ENCODE results near the gene LMF1.

Gene LMF1

DNA sequence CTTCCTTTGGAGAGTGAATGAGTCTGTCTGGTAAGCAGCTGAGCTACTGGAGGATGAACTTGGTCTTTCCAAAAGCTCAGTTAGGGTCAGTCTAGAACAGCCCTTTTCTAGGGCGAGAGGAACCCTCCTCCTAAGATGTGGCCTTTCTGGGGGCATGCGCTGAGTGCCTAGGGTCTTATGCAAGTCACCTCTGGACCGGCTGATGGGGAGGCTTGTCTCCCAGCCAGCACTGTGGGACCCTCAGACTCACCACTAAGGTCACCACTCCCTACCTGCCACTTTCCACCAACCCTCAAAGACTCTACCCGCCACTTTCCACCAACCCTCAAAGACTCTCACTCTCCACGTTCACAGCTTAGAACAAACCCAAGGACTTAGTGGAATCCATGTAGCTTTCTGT is 26.8 kb downstream of the LMF1 start:
- DNase-seq (ENCODE audit: low read depth in 2 of 2): no peak
- no peak overlapping the region for H3K4me3 ChIP-seq (replicated peaks in 1 of 2; ENCODE audit: low read depth in 2 of 2, low read length in 2 of 2)
- TF ChIP-seq, protein P1, sequence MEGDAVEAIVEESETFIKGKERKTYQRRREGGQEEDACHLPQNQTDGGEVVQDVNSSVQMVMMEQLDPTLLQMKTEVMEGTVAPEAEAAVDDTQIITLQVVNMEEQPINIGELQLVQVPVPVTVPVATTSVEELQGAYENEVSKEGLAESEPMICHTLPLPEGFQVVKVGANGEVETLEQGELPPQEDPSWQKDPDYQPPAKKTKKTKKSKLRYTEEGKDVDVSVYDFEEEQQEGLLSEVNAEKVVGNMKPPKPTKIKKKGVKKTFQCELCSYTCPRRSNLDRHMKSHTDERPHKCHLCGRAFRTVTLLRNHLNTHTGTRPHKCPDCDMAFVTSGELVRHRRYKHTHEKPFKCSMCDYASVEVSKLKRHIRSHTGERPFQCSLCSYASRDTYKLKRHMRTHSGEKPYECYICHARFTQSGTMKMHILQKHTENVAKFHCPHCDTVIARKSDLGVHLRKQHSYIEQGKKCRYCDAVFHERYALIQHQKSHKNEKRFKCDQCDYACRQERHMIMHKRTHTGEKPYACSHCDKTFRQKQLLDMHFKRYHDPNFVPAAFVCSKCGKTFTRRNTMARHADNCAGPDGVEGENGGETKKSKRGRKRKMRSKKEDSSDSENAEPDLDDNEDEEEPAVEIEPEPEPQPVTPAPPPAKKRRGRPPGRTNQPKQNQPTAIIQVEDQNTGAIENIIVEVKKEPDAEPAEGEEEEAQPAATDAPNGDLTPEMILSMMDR (IDR thresholded peaks at IDR 0.05; ENCODE audit: low read depth, low read length): no peak

DNA sequence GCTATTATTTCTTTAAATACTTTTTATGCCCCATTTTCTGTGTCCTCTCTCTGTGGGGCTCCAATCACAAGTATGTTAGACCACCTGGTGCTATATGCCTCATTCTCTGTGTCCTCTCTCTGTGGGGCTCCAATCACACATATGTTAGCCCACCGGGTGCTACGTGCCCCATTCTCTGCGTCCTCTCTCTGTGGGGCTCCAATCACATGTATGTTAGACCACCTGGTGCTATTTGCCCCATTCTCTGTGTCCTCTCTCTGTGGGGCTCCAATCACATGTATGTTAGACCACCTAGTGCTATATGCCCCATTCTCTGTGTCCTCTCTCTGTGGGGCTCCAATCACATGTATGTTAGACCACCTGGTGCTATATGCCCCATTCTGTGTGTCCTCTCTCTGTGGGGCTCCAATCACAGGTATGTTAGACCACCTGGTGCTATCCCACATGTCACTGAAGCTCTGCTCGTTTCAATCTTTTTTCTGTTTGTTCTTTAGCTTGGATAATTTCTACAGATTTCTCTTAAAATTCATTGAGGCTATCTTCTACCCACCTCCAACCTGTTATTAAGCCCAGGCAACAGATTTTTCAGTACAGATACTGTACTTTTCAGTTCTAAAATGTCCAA is 28.2 kb downstream of the LMF1 start:
- H3K4me3 ChIP-seq (replicated peaks in 1 of 2; ENCODE audit: low read depth in 2 of 2, low read length in 2 of 2): no peak overlapping the region
- no peak for DNase-seq (ENCODE audit: low read depth in 2 of 2)
- TF ChIP-seq, protein P1 (IDR thresholded peaks at IDR 0.05; ENCODE audit: low read depth, low read length): no peak

DNA sequence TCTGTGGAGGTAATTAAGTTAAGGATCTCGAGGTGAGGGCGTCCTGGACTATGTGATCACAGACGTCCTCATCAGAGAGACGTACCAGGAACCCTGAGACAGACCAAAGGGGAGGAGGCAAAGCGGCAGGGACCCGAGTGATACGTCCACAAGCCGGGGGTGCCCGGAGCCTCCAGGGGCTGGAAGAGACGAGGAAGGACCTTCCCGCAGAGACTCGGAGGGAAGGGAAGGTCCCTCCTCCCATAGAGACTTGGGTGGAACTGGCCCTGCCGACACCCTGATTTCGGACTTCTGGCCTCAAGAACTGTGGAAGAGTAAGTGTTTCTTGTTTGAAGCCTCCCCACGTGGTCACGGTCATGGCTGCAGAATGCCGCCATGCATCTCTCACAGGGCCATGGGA is 30.8 kb downstream of the LMF1 start:
- DNase-seq (ENCODE audit: low read depth in 2 of 2): no peak
- H3K4me3 ChIP-seq (replicated peaks in 1 of 2; ENCODE audit: low read depth in 2 of 2, low read length in 2 of 2): no peak overlapping the region
- TF ChIP-seq, protein P1 (IDR thresholded peaks at IDR 0.05; ENCODE audit: low read depth, low read length): no peak

DNA sequence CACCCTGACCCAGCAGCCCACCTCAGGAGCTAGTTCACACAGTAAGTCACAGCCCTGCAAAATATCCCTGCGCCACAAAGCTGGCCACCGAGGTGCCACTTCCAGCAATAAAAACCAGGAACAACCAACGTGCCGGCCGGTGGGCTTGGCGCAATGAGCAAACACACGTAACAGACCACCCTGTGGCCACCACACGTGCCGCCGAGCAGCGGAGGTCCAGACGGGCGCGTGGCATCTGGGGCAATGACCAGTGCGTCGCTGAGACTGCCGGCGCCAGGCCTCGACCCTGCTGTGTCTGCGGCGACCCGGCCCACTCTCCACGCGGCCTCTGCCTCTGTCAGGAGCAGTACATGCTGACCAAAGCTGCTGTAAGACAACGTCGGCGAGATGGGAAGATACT is 31.5 kb downstream of the LMF1 start:
- TF ChIP-seq, protein P1 (IDR thresholded peaks at IDR 0.05; ENCODE audit: low read depth, low read length): no peak
- no peak for DNase-seq (ENCODE audit: low read depth in 2 of 2)
- no peak overlapping the region for H3K4me3 ChIP-seq (replicated peaks in 1 of 2; ENCODE audit: low read depth in 2 of 2, low read length in 2 of 2)

DNA sequence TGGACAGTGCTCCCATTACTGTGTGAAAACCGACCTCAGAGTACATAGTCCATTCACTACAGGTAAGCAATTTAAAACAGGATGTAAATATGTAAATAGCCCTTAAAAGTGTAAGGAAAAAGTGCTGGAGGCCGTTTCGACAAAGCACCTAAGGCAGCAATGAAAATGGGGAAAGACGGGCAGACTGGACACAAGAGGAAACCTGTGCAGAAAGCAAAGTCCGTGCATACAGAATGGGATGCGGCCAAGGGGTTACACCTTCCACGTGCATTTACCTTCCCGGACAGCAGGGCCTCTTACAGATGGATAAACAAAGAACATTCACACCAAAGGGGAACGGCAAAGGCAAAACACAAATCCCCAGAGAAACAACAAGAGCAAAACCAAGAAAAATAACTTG is 32.0 kb downstream of the LMF1 start:
- no peak overlapping the region for H3K4me3 ChIP-seq (replicated peaks in 1 of 2; ENCODE audit: low read depth in 2 of 2, low read length in 2 of 2)
- DNase-seq (ENCODE audit: low read depth in 2 of 2): no peak
- TF ChIP-seq, protein P1 (IDR thresholded peaks at IDR 0.05; ENCODE audit: low read depth, low read length): no peak

DNA sequence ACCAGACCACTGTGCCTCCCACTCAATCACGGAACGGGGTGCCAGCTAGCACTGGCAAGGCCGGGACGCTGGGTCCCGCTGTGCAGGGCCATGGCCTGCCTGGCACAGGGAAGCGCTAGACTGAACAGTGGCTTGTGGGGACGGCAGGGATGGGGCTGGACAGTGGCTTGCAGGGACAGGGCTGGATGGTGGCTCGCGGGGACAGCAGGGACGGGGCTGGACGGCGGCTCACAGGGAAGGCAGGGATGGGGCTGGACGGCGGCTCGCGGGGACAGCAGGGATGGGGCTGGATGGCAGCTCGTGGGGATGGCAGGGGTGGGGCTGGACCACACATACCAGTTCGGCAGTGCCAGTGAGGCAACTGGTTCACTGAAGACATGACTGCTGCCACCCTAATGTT is 32.6 kb downstream of the LMF1 start:
- no peak overlapping the region for H3K4me3 ChIP-seq (replicated peaks in 1 of 2; ENCODE audit: low read depth in 2 of 2, low read length in 2 of 2)
- TF ChIP-seq, protein P1 (IDR thresholded peaks at IDR 0.05; ENCODE audit: low read depth, low read length): no peak
- no peak for DNase-seq (ENCODE audit: low read depth in 2 of 2)

DNA sequence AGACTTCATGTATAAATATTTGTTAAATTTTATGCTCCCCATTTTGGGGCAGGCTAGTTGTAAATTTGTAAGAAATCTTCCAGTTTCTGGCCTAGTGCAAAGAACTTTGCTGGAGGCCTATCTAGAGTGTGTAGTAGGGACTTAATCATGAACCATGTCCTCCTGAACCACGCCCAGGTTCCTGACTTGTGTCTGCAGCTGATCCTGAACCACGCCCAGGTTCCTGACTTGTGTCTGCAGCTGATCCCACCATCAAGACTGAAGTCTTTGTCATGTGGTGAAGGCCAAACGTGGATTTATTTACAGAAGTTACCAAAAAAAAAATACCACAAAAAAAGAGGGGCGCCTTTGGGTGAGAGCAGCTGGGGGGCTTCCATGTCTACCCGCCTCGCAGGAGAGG is 33.1 kb downstream of the LMF1 start:
- no peak overlapping the region for H3K4me3 ChIP-seq (replicated peaks in 1 of 2; ENCODE audit: low read depth in 2 of 2, low read length in 2 of 2)
- DNase-seq (ENCODE audit: low read depth in 2 of 2): no peak
- TF ChIP-seq, protein P1 (IDR thresholded peaks at IDR 0.05; ENCODE audit: low read depth, low read length): no peak
